HG03457 (cell line): Measurements from ENCODE around the gene PDZRN4.

Source experiments
- ATAC-seq: cut with Tn5 transposase; IDR thresholded peaks from one replicate; pipeline ENCODE4 v1.9.1; 2021; ENCODE audit warnings: moderate number of reproducible peaks; ENCODE audit not compliant: unreplicated experiment

PDZRN4 gene

DNA sequence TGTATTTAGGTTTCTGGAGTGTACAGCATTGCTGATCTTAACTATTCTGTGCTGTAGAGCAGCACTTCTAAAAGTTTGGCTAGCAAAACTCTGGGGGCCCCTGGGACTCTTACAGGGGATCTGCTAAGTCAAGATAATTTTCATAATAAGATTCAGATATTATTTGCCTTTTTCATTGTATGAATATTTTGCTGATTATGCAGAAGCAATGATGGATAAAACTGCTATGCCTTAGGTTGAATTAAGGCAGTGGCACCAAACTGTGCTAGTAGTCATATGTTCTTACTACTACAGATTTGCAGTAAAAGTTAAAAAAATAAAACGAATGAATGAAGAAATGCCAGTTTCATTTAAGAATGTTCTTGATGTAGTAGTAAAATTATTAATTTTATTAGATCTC, 160.1 kb downstream of the PDZRN4 start:
- ATAC-seq, result no peak

DNA sequence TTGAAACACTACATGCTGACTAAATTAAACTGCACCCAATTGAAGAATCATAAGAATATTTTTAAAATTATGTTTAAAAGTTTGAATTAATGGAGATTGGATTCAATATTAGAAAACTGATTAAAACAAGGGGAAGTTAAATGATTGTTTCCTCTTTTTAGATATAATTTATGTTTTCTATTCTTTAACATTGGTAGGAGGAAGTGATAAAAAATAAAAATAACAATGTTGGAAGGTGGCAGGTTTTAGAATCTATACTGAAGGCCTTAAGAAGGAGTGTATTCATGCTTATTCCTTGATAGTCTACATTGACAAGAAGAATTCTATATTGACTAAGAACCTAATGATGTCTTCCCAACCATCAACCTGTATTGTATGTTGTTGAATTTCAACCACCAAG, 168.1 kb downstream of the PDZRN4 start:
- no peak for ATAC-seq

DNA sequence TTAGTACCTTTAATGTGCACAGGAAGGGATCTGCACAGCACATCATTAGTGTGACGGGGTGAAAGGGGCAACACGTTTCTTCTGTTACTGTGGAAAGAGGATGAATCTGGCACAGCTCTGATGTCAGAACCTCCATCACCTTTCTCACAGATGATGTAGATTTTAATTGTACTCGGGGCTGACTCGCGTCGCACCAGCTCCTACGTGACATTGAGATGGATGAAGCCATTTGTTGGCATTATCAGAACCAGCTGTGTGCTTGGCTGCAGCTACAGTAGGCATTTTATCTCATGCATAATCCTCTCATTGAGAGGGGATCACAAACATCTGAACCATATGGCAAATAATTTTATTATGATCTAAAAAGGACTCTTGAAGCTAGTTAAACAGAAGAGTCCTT, 173.6 kb downstream of the PDZRN4 start:
- ATAC-seq, result no peak

DNA sequence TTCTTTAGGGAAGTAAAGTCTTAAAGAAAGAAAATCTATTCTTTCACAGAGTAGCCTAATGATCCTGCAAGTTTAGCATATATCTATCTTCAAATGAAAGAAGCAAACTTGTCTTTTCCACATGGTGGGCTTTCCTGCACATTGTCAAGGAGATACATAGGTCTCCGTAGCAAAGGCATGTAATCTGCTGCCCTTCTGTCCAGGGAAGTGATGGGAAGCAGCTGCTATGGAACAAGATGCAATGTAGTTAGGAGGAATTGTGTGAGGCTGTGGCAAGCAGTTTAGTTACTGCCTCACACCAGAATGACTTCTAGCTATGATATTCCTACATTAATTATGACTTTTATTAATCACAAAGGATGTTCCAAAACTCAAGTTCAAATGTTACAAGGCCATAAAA, 174.4 kb downstream of the PDZRN4 start:
- ATAC-seq, result no peak

DNA sequence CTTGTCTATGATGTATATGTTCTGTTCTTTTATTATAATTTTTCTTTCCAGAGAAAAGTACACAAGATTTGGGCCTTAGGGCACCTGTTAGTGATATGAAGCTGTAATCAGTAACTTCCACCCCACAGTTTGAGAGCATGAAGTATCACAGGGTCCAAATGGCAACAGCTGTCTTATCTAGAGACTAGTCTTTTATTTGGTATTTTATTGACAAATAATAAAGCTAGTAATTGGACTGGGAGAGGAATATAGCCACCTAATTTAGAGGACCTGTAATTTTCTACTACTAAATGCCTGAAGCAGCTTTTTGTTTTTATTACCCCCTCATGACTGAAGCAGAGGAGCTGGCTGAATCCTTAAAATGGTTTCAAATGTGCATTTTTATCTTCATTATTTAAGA, 174.8 kb downstream of the PDZRN4 start:
- ATAC-seq, result no peak

DNA sequence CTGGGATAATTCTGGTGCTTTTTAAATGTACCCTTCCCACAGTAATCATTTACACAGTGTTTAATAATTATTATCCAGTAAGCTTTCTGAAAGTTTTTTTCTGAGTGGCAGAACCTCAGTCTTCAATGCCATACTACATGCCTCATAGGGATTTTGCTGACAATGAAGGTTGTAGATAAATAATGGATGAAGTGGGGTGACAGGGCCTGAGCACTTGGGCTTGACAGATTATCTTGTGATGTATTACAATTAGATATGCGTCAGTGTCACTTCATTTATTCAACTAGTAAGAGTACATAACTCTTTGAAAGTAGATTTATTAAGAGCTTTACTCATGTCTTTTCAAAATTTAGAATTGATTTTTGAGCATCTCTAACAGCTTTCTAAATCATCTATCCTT, 176.1 kb downstream of the PDZRN4 start:
- no peak for ATAC-seq

DNA sequence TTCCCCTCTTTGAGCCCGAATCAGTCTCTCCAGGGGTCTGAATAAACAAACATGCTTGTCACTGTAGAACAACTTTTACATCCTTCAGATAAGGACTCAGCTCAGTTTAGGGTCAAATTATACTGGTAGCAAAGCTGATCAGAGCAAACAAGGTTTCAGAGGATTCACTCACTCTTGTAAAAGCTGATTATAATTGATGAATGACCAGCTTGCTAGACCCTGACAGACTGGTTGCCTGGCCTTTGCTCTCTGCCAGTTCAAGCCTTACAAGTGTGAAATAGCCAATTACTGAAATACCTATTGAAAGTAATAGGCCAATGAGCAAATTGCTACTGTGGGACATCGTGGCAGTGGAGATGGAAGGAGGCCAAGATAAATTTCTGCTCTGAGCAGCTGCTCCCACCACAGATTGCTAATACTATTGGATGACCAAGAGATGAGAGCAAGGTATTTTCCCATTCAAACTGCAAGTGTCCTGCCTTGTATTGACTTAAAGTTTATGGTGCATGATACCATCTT, 177.6 kb downstream of the PDZRN4 start:
- ATAC-seq, result no peak

DNA sequence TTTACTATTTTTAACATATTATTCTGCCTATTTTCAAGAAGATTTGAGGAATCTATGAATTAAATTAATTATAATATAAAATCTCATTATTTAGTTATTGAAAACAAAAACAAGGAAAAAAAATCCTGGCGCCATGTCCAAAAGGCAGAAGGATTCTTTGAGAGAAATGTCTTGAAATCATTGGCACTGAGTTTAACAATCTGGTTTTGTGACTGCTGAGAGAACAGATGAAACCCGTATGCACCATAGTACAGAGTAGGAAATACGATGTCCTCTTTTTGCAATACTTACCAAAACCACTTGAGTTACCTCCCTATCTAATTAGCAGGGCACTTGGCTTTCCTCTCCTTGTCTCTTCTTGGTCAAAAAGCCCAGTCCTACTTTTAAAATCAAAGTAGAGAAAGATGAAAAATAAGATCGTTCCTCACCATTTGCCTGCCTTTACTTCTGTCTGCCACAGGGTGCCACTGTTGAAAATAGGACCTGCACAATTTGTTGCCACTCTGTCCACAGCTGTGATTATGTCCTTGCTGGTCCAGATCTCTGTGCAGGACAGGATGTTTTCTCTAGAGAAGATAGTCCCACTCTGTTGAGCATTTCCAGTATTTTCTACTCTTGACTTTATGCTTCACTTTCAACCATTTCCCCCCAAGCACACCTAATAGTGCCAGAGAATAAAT, 179.7 kb downstream of the PDZRN4 start:
- no peak for ATAC-seq

DNA sequence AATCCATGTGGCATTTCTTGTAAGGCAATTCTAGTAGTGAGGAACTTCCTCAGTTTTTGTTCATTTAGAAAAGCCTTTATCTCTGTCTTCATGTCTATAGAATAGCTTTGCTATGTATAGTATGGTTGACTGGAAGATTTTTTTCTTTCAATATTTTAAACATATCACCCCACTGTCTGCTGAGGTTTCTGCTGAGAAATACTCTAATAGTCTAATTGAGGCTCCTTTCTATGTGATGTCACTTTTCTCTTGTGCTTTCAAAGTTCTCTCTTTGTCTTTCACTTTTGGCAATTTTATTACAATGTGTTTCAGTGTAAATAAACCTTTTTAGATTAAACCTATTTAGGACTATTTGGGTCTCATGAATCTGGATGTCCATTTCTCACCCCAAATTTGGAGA, 192.8 kb downstream of the PDZRN4 start:
- ATAC-seq, result no peak

DNA sequence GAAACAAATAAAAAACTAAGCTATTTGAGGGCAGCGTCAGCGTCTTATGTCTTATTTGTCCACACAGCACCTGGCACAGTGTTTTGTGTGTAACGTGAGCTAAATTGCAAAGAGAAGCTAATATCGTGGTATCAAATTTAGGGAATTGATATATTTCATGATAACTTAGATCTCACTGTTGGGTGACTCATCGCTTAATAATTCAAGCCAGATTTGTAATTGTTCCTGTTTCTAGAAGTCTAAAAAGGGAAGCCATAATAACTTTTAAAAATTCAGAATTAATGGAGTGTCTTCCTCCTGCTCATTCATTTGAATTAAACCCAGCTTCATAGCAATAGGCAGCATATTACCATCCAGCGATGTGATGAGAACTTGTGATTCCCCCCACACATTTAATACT, 214.7 kb downstream of the PDZRN4 start:
- no peak for ATAC-seq

DNA sequence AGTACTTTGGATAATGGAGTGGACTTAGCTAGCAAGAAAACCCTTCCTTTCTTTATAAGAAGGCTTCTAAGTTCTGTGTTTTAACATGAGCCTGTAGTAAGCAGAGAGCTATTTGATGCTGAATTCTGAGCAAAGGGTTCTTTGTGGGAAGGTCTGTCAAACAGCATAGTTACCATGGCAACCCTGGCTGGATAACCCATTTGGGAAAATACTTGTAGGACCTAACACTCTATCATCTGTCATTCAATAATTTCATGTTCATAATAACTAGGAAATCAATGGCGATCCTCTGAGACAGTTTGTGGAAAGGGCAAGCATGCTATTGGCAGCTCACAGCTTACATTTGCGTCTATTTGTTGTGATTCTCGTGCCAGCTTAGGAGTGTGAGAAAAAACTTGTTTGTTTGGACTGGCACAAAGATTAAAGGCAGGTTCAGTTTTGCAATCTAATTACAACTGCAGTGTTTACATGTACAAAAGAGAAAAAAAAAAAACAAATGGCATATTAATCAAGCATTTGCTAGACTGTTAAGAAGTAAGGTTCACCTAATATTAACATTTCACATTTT, 219.2 kb downstream of the PDZRN4 start:
- ATAC-seq, result no peak

DNA sequence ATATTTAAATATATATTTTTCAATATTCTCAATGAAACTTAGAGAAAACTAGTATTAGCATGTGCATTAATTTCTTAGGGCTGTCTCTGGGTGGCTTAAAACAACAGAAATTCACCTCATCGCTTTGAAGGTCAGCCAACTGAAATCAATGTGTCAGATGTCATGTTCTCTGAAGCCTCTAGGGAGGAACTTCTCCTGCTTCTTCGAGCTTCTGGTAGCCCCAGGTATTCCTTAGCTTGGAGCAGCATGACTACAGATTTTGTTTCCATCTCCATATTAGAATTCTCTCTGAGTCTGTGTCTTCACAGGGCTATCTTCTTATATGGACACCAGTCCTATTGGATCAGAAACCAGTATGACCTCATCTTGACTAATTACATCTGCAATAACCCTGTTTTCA, 221.5 kb downstream of the PDZRN4 start:
- no peak for ATAC-seq

DNA sequence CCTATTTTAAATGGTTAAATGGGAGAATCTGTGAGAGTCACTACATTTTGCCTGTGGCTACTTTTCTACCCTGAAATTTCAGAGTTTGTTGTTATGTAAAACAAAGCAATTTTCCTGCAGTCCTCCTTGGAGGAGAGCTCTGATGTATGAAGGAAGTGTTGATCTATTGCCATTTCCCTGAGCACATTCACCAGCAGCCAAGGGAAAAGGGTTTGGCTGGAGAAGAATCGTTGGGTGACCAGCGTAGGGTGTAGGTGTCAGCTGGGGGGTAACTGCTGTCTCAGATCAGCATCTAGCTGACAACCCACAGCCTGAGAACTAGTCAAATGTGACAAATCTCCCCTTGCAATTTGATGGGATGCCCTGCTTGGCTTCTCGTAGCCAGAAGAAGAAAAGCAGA, 230.5 kb downstream of the PDZRN4 start:
- no peak for ATAC-seq

DNA sequence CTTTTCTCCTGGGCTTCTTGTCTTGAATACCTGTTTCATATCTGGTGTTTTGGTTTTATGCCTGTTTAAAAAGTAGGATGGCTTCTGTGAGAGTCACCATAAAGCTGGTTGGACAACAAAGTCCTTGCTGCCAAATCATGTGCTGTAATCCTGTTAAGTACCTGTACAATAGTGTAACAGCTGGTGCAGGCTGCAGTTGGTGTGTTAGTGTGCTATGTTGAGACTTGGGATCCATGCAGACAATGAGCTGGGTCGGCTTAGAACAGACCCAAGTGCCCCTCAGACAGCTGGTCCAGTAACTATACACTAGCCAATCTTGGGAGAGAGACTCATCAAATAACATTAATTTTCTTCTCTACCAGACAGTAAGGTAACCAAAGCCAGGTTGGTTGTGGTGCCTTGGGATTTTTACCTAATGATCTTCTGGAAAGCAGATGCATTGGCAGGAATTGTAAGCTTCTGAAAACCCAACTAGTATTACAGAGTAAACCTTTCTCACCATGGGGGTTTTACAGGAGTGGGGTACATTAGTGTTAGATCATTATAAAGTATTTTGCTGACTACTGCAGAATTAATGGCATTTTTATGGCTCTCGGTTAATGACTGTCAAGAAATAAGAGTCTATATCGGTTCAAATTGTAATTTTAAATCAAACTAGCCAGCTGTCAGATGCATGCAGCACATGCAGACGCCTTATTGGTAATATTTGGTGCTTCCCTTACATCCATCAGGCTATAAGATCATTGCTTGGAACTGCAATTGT, 231.2 kb downstream of the PDZRN4 start:
- ATAC-seq, result no peak

DNA sequence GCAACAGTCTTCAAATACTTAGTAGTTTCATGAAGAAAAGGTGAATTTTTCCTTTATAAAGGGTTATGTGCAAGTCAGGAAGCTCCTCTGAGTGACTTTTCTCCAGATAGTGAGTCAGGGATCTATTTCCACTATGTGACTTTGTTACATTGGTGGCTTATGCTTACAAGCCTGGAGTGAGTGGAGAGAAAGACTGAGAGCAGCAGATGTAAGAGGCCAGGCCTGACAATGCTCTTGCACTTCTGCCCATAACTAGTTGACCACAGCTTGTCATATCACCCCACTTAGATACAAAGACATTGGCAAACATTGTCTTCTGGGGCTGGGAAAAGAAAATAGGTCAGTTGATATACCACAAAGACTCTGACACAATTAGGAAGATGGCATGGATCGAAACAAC, 236.5 kb downstream of the PDZRN4 start:
- no peak for ATAC-seq

DNA sequence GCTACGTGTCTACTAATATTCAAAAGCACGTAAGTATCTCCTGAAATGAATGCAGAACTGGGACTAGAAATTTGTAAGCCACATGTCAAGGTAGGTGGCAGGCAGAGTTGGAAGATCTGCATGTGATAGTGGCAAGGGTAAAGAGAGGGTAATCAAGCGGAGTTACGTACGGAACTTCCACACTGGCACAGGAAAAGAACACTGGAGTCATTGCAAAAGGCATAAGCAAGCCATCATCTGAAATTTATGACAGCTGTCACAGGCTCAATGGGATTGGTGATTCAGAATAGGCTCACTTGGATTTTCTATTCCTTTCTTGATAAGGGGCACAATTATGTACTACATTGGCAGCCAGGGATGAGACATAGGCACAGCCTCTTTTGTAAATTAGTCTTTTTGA, 245.3 kb downstream of the PDZRN4 start:
- ATAC-seq, result no peak

DNA sequence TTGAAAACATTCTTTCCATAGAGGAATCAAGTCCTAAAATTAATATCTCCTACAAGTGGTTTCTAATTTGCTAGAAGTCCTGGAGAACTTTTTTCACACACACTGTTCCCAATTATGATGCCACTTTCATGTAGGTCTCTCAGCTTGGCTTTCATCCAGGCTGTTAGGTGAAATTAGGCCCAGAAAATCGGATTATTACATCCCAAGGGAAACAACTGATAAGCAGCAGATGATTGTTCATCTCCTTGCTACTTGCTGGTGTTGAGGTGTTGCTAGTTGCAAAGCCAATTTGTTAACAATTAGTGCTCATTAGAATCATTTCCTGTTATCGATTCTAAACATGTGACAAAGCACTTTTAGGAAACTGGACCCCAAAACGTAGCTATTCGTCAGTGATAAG, 248.0 kb downstream of the PDZRN4 start:
- ATAC-seq, result no peak

DNA sequence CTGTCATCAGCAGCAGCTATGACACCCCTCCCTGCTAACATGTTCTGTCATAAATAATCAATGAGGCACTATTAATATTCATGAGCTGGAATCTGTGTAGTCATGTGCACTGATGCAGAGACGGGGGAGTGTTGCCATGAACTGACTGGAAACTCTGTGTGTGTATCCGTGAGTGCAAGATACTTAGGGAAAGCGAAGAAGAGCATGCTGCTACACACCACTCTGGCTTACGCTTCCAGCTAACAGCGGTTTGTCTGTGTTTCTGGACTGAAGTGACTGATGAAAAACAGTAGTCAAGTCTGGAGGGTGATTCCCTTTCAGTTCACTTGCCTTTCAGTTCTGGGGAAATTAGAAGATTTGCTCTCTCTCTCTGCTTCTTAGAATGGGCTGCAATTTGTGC, 249.4 kb downstream of the PDZRN4 start:
- ATAC-seq, result no peak

DNA sequence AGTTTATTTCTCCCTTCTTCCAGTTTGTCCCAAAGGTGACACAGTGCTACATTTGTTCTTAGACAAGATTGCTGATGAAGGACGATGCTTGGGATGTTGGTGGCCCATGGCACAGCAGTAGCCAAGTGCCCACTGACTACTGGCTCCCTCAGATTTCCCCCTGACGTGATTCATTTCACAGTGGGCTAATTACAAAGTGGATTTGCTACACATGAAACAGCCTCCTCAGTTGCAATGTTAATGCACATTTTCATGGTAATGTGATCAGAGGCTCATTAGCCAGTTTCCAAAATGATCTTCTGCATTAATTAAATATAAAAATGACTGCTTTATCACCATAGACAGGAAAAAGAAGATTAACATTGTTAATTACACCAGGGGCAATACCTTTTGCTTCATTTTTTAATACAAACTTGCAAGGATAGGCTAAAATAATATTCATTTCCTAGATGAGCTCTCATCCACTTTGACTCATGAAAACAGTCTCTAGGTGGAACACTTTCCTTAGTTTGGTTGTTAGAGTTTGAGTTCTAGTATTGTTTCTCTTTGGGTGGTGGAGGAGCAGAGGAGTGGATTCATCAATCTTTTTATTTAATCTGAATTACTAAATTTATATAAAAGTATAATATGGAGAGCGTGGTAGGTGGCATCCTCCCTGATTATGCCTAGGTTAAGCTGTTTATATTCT, 250.9 kb downstream of the PDZRN4 start:
- ATAC-seq, result no peak

DNA sequence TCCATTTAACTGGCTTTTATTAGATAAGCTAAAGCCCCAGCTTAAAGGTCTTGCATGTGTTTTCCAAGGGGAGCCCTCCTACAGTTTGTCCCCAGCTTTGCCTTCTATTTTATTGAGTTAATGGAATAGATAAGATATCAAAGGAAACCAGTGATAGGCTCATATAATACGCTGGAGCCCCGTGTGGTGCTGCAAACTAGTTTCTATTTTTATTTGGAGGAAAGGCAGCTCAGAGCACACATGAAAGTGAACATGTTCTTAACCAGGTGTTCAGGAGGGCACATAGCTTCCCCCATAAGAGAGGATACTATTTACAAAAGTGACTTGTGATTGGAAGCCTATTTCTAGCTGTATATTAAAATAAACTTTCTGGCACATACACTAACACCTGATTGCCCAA, 251.7 kb downstream of the PDZRN4 start:
- no peak for ATAC-seq

DNA sequence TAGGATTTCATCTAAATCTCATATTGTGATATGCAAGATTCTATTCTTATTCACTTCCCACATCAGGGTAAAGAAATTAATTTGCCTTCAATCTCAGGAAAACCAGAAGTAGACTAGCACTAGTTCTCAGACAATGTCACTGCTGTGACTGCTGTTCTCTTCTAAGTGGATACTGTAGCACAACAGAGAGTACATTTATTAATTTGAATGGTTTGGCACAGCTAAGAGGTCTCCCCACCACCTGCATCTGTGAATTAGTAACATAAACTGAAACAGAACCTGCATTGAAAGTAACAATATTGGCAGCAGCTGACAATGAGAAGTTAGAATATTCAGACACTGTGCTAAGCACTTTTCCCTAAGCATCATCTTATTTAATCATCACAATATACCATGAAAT, 253.1 kb downstream of the PDZRN4 start:
- no peak for ATAC-seq

DNA sequence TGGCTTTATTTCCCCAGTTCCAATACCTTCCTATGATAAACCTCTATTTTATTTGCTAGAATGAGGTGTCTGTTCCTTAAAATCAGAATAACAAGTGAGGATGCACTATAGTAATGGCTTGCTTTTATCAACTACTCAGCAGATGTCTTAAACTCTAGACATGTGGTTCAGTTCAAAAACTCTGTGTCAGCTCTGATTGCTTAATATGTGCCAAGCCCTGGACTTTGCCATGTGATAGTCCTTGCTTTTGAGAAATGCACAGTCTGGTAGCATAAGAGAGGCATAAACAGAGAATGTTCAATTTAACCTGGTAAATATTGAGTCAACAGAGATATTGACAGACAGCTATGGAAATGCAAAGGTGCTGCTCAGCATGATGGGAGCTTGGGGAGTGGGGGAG, 254.8 kb downstream of the PDZRN4 start:
- no peak for ATAC-seq
